ENCODE results near the gene PDAP1.

- no peak for TF ChIP-seq CTCF (IDR thresholded peaks at IDR 0.05)
- TF ChIP-seq POLR2A (IDR thresholded peaks at IDR 0.05) = no peak
Observed at GRCh38 chr7:99371376-99371920, 36.9 kb downstream of the PDAP1 start.

Data from right lobe of liver (tissue), 4 donors.